Neural cell (in vitro differentiated cells): Measurements from ENCODE around the gene ADARB2. TPM values are rescaled to one million over a fixed set of nuclear protein-coding genes. Genes with fewer than 3 reads are reported as not detected.

Experiments used
- H2AFZ ChIP-seq: fragments of 200-600, 300-800 bp; sonication (generic), shearing (Covaris generic); 2 replicates; pipeline ENCODE4 v1.6.0; 2014; ENCODE audit warnings: low read depth, mild to moderate bottlenecking, antibody characterized with exemption, low read length, moderate library complexity
- H3F3A ChIP-seq: fragments of 200-600 bp; shearing (Covaris generic); 2 replicates; pipeline ENCODE4 v1.6.1; 2016; ENCODE audit warnings: mild to moderate bottlenecking, moderate library complexity, mixed read lengths, antibody characterized with exemption, low read length; ENCODE audit not compliant: insufficient read depth, poor library complexity, severe bottlenecking
- H3K27ac ChIP-seq: fragments of 200-600, 300-800 bp; sonication (generic), shearing (Covaris generic); 2 replicates; pipeline ENCODE4 v1.5.1; 2014; ENCODE audit warnings: mild to moderate bottlenecking, low read length, moderate library complexity
- H3K27me3 ChIP-seq: fragments of 300-800, 200-600 bp; sonication (generic), shearing (Covaris generic); 2 replicates; pipeline ENCODE4 v1.6.0; 2014; ENCODE audit warnings: mild to moderate bottlenecking, low read depth, low read length, moderate library complexity; ENCODE audit not compliant: insufficient read depth
- H3K36me3 ChIP-seq: fragments of 300-800, 200-600 bp; sonication (generic), shearing (Covaris generic); 2 replicates; pipeline ENCODE4 v1.5.1; 2014; ENCODE audit warnings: mild to moderate bottlenecking, antibody characterized with exemption, low read length, moderate library complexity; ENCODE audit not compliant: insufficient read depth
- H3K4me2 ChIP-seq: fragments of 300-800, 200-600 bp; sonication (generic), shearing (Covaris generic); 2 replicates; pipeline ENCODE4 v1.6.0; 2014; ENCODE audit warnings: mild to moderate bottlenecking, low read length
- H3K4me3 ChIP-seq: fragments of 300-800, 200-600 bp; sonication (generic), shearing (Covaris generic); 2 replicates; pipeline ENCODE4 v1.5.1; 2014; ENCODE audit warnings: mild to moderate bottlenecking, low read length, moderate library complexity
- H3K79me2 ChIP-seq: fragments of 200-600 bp; shearing (Covaris generic); replicated peaks from 2 replicates; pipeline ENCODE4 v1.6.0; 2014; ENCODE audit warnings: mild to moderate bottlenecking, low read length, moderate library complexity; ENCODE audit not compliant: insufficient read depth
- H3K9ac ChIP-seq: fragments of 300-800, 200-600 bp; sonication (generic), shearing (Covaris generic); 2 replicates; pipeline ENCODE4 v1.6.1; 2016; ENCODE audit warnings: mild to moderate bottlenecking, low read length, mixed read lengths
- H3K9me2 ChIP-seq: fragments of 200-600 bp; shearing (Covaris generic); 2 replicates; pipeline ENCODE4 v1.6.1; 2016; ENCODE audit warnings: mild to moderate bottlenecking, low read length, mixed read lengths; ENCODE audit not compliant: insufficient read depth
- H3K9me3 ChIP-seq: fragments of 200-600, 300-800 bp; sonication (generic), shearing (Covaris generic); 2 replicates; pipeline ENCODE4 v1.6.1; 2016; ENCODE audit warnings: mild to moderate bottlenecking, mixed run types, low read length, moderate library complexity, mixed read lengths
- H4K20me1 ChIP-seq: fragments of 200-600 bp; shearing (Covaris generic); 2 replicates; pipeline ENCODE4 v1.6.1; 2016; ENCODE audit warnings: mild to moderate bottlenecking, mixed run types; ENCODE audit not compliant: insufficient read depth
- CTCF ChIP-seq: fragments of 450-650 bp; IDR thresholded peaks from 2 replicates; pipeline ENCODE4 v1.5.1; 2014; ENCODE audit warnings: antibody characterized with exemption, mild to moderate bottlenecking, moderate library complexity; ENCODE audit not compliant: poor library complexity, severe bottlenecking
- EP300 ChIP-seq: fragments of 450-650 bp; conservative IDR thresholded peaks from 2 replicates; pipeline ENCODE4 v1.6.1; 2014; ENCODE audit warnings: antibody characterized with exemption, mild to moderate bottlenecking, moderate library complexity; ENCODE audit not compliant: poor library complexity, severe bottlenecking
- EZH2 ChIP-seq: fragments of 200-600, 300-800 bp; shearing (Covaris generic), sonication (generic); IDR thresholded peaks from 2 replicates; pipeline ENCODE4 v1.6.1; 2014; ENCODE audit warnings: antibody characterized with exemption, low read length, borderline replicate concordance, mild to moderate bottlenecking; ENCODE audit not compliant: insufficient read depth, poor library complexity, severe bottlenecking
- MXI1 ChIP-seq: fragments of 450-650 bp; conservative IDR thresholded peaks from 2 replicates; pipeline ENCODE4 v1.6.1; 2014; ENCODE audit warnings: antibody characterized with exemption, mild to moderate bottlenecking; ENCODE audit not compliant: poor library complexity, severe bottlenecking
- POLR2AphosphoS5 ChIP-seq: IDR thresholded peaks from 2 replicates; pipeline ENCODE4 v1.6.1; 2012
- RAD21 ChIP-seq: fragments of 450-650 bp; conservative IDR thresholded peaks from 2 replicates; pipeline ENCODE4 v1.6.1; 2014; ENCODE audit warnings: antibody characterized with exemption, mild to moderate bottlenecking, moderate library complexity
- REST ChIP-seq: IDR thresholded peaks from 2 replicates; pipeline ENCODE4 v1.6.1; 2012; ENCODE audit warnings: borderline replicate concordance
- SMC3 ChIP-seq: fragments of 450-650 bp; conservative IDR thresholded peaks from 2 replicates; pipeline ENCODE4 v1.6.1; 2014; ENCODE audit warnings: antibody characterized with exemption, mild to moderate bottlenecking, moderate library complexity; ENCODE audit not compliant: poor library complexity
- TAF1 ChIP-seq: IDR thresholded peaks from 2 replicates; pipeline ENCODE4 v1.6.1; 2012; ENCODE audit warnings: low read depth
- polyA plus RNA-seq: library from polyadenylated mRNA; depleted of rRNA; stranded (reverse); fragments of >200 nt; gene quantifications from 2 replicates; pipeline ENCODE4 v1.2.3, GENCODE V29; 2014

The ADARB2 gene
- polyA plus RNA-seq, 1 donor from 2014 or later: 3.6 TPM

DNA sequence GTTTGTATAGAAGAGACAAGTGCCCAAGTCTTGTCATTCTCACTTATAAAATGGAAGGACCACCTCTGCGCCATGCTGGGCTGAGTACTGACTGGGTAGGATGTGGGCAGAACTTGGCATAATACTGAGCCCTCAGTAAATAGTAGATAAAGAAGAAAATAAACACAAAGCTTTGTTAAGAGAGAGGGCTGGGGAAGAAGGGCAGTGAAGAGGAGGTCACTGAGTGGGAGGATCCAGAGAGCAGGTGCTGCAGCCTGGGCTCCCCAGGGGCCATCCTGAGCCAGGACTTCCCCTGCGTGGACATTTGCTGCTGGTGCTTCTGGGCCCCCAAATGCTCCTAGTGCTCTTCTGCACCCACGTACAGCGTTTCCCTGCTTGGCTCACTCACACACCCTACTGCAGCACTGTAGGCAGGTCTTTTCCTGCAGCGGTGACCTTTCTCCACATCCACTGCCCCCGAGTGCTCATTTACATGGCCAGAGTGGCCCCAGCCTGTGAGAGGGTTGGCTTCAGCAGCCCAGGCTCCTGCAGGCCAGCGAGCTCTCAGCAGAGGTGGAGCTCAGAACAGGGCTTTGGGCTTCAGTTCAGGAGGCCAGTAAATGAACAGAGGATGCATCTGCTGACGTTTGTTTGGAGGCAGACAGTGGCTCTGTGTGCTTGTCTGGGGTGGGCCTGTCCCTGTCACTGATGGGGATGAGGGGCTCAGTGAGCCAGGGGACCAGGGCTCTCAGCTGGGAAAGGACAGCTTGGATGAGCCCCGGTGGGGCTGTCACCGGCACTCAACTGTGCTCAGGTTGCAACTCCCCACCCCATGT is 164.6 kb downstream of the ADARB2 start:
- H3K27me3 ChIP-seq: no peaks in the 10 kb centered on the region
- H4K20me1 ChIP-seq: no peaks in the 10 kb centered on the region
- no peak overlapping the region for H3K4me3 ChIP-seq
- H3K9me3 ChIP-seq: no peaks in the 10 kb centered on the region
- H3F3A ChIP-seq: no peaks in the 10 kb centered on the region
- H3K27ac ChIP-seq: no peak overlapping the region
- H3K36me3 ChIP-seq: no peaks in the 10 kb centered on the region
- H3K4me2 ChIP-seq: no peak overlapping the region
- no peak overlapping the region for H2AFZ ChIP-seq
- TF ChIP-seq SMC3 (no peak), EP300 (no peak), MXI1 (no peak), POLR2AphosphoS5 (no peak), CTCF (no peak), EZH2 (no peak), RAD21 (no peak), TAF1 (no peak), REST (no peak)
- H3K9ac ChIP-seq: no peak overlapping the region
- H3K9me2 ChIP-seq: no peaks in the 10 kb centered on the region
- no peaks in the 10 kb centered on the region for H3K79me2 ChIP-seq

- Histone ChIP-seq H3K79me2 (no peaks in the 10 kb centered on the region), H2AFZ (no peak overlapping the region), H3K4me2 (no peak overlapping the region), H3K27me3 (no peaks in the 10 kb centered on the region), H3K9ac (no peak overlapping the region), H4K20me1 (no peaks in the 10 kb centered on the region), H3K9me2 (no peaks in the 10 kb centered on the region), H3K27ac (no peak overlapping the region), H3F3A (no peaks in the 10 kb centered on the region), H3K9me3 (no peaks in the 10 kb centered on the region), H3K4me3 (no peak overlapping the region), H3K36me3 (no peaks in the 10 kb centered on the region)
- TF ChIP-seq TAF1 (no peak), EP300 (no peak), POLR2AphosphoS5 (peak; percentile 25)
Measured at GRCh38 chr10:1571587-1572237, 165.6 kb downstream of the ADARB2 start.
